Measurements from ENCODE around the gene ERCC6. TPM values are rescaled to one million over a fixed set of nuclear protein-coding genes. Genes with fewer than 3 reads are reported as not detected.

Gene ERCC6
- total and polyA plus RNA-seq, 12 donors: 3.7 to 27.9 (median 16.8) TPM

GRCh38 chr10:49572594-49573114, 33.7 kb upstream of the ERCC6 start:
- Histone ChIP-seq H3K36me3 (replicated peaks in 1 of 2) (no peaks in the 10 kb centered on the region), H3K4me3 (no peak overlapping the region), H3K27ac (no peak overlapping the region), H3K27me3 (no peaks in the 10 kb centered on the region), H3K9me3 (replicated peaks in 1 of 3) (no peaks in the 10 kb centered on the region), H3K4me1 (replicated peaks in 1 of 2) (no peaks in the 10 kb centered on the region)
- no peak for DNase-seq
- no peak for TF ChIP-seq POLR2A (IDR thresholded peaks at IDR 0.05)
- intact Hi-C loops (cut with DNase I): no loop called here
- WGBS, 4 donors: 74 to 84% (median 78%) methylated on average over 5 to 9 of the region's 9 CpGs

GRCh38 chr10:49571388-49571787, 32.5 kb upstream of the ERCC6 start:
- Histone ChIP-seq H3K27me3 (no peaks in the 10 kb centered on the region), H3K9me3 (replicated peaks in 1 of 3) (no peaks in the 10 kb centered on the region), H3K27ac (no peak overlapping the region), H3K4me3 (no peak overlapping the region), H3K36me3 (replicated peaks in 1 of 2) (no peaks in the 10 kb centered on the region), H3K4me1 (replicated peaks in 1 of 2) (no peaks in the 10 kb centered on the region)
- DNase-seq: no peak
- 33 to 58% (median 48%) methylated on average over 2 of the region's 2 CpGs for WGBS, 4 donors
- intact Hi-C loops (cut with DNase I): no loop called here
- no peak for TF ChIP-seq POLR2A (IDR thresholded peaks at IDR 0.05)
- no peak for TF ChIP-seq CTCF (IDR thresholded peaks at IDR 0.05)

GRCh38 chr10:49569031-49569631, 30.2 kb upstream of the ERCC6 start:
- TF ChIP-seq POLR2A (IDR thresholded peaks at IDR 0.05) (no peak), CTCF (IDR thresholded peaks at IDR 0.05) (no peak)
- H3K9me3 ChIP-seq (replicated peaks in 1 of 3): no peaks in the 10 kb centered on the region

GRCh38 chr10:49568235-49568634, 29.3 kb upstream of the ERCC6 start:
- no peaks in the 10 kb centered on the region for H3K27me3 ChIP-seq
- no peak for DNase-seq
- no peak overlapping the region for H3K4me3 ChIP-seq
- 37 to 76% (median 56%) methylated on average over 2 of the region's 2 CpGs for WGBS, 4 donors
- TF ChIP-seq POLR2A (IDR thresholded peaks at IDR 0.05) (no peak), CTCF (IDR thresholded peaks at IDR 0.05) (no peak)
- no peaks in the 10 kb centered on the region for H3K9me3 ChIP-seq (replicated peaks in 1 of 3)
- no peaks in the 10 kb centered on the region for H3K36me3 ChIP-seq (replicated peaks in 1 of 2)
- H3K27ac ChIP-seq: no peak overlapping the region
- no peaks in the 10 kb centered on the region for H3K4me1 ChIP-seq (replicated peaks in 1 of 2)
- intact Hi-C loops (cut with DNase I): no loop called here

More at GRCh38 chr10:49569031-49569631, 30.2 kb upstream of the ERCC6 start:
- no peaks in the 10 kb centered on the region for H3K4me1 ChIP-seq (replicated peaks in 1 of 2)
- H3K4me3 ChIP-seq: no peak overlapping the region
- DNase-seq: no peak
- intact Hi-C loops (cut with DNase I): no loop called here
- H3K36me3 ChIP-seq (replicated peaks in 1 of 2): no peaks in the 10 kb centered on the region
- 43 to 61% (median 47%) methylated on average over 3 of the region's 3 CpGs for WGBS, 4 donors
- H3K27ac ChIP-seq: peak overlapping the region in 1 of 5 donors; percentile 49
- no peaks in the 10 kb centered on the region for H3K27me3 ChIP-seq

GRCh38 chr10:49567810-49568209, 28.9 kb upstream of the ERCC6 start:
- no peak for TF ChIP-seq POLR2A (IDR thresholded peaks at IDR 0.05)
- TF ChIP-seq CTCF (IDR thresholded peaks at IDR 0.05): no peak
- no peak overlapping the region for H3K4me3 ChIP-seq
- intact Hi-C loops (cut with DNase I): no loop called here
- H3K9me3 ChIP-seq (replicated peaks in 1 of 3): no peaks in the 10 kb centered on the region
- no peak for DNase-seq
- no peaks in the 10 kb centered on the region for H3K4me1 ChIP-seq (replicated peaks in 1 of 2)
- H3K36me3 ChIP-seq (replicated peaks in 1 of 2): no peaks in the 10 kb centered on the region
- WGBS, 4 donors: 73 to 79% (median 77%) methylated on average over 1 of the region's 1 CpG
- H3K27ac ChIP-seq: no peak overlapping the region
- no peaks in the 10 kb centered on the region for H3K27me3 ChIP-seq
